Vagina (tissue), 2 donors: ENCODE measurements around the gene SLC39A11. TPM values are rescaled to one million over a fixed set of nuclear protein-coding genes. Genes with fewer than 3 reads are reported as not detected.
"Not testable (repeated sequence)": the region's sequence is repeated elsewhere in the genome, so short reads cannot be mapped to it uniquely, and the experiment has no call there.

ENCODE experiments used
- DNase-seq, 2 donors: peaks; one replicate each; pipeline ENCODE4 v3.0.0-alpha.2; 2017; ENCODE audit errors: extremely low spot score in 2 of 2
- H3K27ac ChIP-seq: fragments of 200-600 bp; sonication (generic); one replicate; pipeline ENCODE4 v1.5.1; 2019
- H3K27me3 ChIP-seq: fragments of 200-600 bp; sonication (generic); one replicate; pipeline ENCODE4 v1.5.1; 2019
- H3K36me3 ChIP-seq, 2 donors: fragments of 200-600 bp; sonication (generic); one replicate each; pipeline ENCODE4 v1.5.1; 2017 to 2019
- H3K4me1 ChIP-seq: fragments of 200-600 bp; sonication (generic); one replicate; pipeline ENCODE4 v1.5.1; 2019
- H3K4me3 ChIP-seq, 2 donors: fragments of 200-600 bp; sonication (generic); 1 replicate in 1 of 2; 2 replicates in 1 of 2; pipeline ENCODE4 v1.5.1; 2016 to 2019
- H3K9me3 ChIP-seq: fragments of 200-600 bp; sonication (generic); one replicate; pipeline ENCODE4 v1.5.1; 2019
- CTCF ChIP-seq, 3 experiments: fragments of 450-650 bp in 2 of 3; fragments of 200-600 bp in 1 of 3; sonication (generic) in 1 of 3; IDR thresholded peaks; one replicate each; pipeline ENCODE4 v1.5.1; 2017 to 2019; ENCODE audit warnings: antibody characterized with exemption in 3 of 3, mild to moderate bottlenecking in 2 of 3, moderate library complexity in 2 of 3
- POLR2A ChIP-seq, 2 donors: fragments of 450-650 bp; IDR thresholded peaks; one replicate each; pipeline ENCODE4 v1.6.1; 2017; ENCODE audit warnings: antibody characterized with exemption in 2 of 2, mild to moderate bottlenecking in 2 of 2, moderate library complexity in 2 of 2
- POLR2AphosphoS5 ChIP-seq, 2 donors: sonication (generic); formaldehyde crosslinking; IDR thresholded peaks; one replicate each; pipeline ENCODE4 v1.9.0; 2017; ENCODE audit warnings: antibody characterized with exemption in 2 of 2, mild to moderate bottlenecking in 2 of 2, low read depth in 1 of 2; ENCODE audit not compliant: insufficient read depth in 1 of 2
- intact Hi-C: fragments of 100-400 bp; cut with DNase I; formaldehyde crosslinking; loops from one replicate; pipeline ENCODE4 v1.15.1; 2023
- total RNA-seq: library from RNA; depleted of rRNA; stranded (reverse); fragments of >200 nt; gene quantifications from one replicate; pipeline ENCODE4 v1.2.3, GENCODE V29; 2016

Gene SLC39A11
- total RNA-seq, 1 donor from 2014 or later: 22.6 TPM

GRCh38 chr17:72826602-72827001 lies 265.9 kb downstream of the SLC39A11 start:
- no peak overlapping the region for H3K27ac ChIP-seq
- intact Hi-C loops: no loop called here
- no peaks in the 10 kb centered on the region for H3K27me3 ChIP-seq
- H3K9me3 ChIP-seq: peaks cover 10% of the 10 kb centered on the region
- no peak for DNase-seq
- no peak for TF ChIP-seq POLR2A (IDR thresholded peaks at IDR 0.05)
- TF ChIP-seq CTCF (IDR thresholded peaks at IDR 0.05): no peak
- TF ChIP-seq POLR2AphosphoS5 (IDR thresholded peaks at IDR 0.05; ENCODE audit: insufficient read depth in 1 of 2, low read depth in 1 of 2): no peak
- no peak overlapping the region for H3K4me3 ChIP-seq
- no peaks in the 10 kb centered on the region for H3K4me1 ChIP-seq
- peaks cover 0 to 15% of the 10 kb centered on the region in 2 donors for H3K36me3 ChIP-seq

- H3K36me3 ChIP-seq: peaks cover 0 to 15% of the 10 kb centered on the region in 2 donors
- H3K4me1 ChIP-seq, H3K27ac ChIP-seq, intact Hi-C loops, H3K9me3 ChIP-seq, DNase-seq, H3K27me3 ChIP-seq, H3K4me3 ChIP-seq: not testable (repeated sequence)
Observed at GRCh38 chr17:72826059-72826458, 266.4 kb downstream of the SLC39A11 start.

- H3K36me3 ChIP-seq: peaks cover 0 to 15% of the 10 kb centered on the region in 2 donors
- no peak for TF ChIP-seq CTCF (IDR thresholded peaks at IDR 0.05)
- no peak for TF ChIP-seq POLR2AphosphoS5 (IDR thresholded peaks at IDR 0.05; ENCODE audit: insufficient read depth in 1 of 2, low read depth in 1 of 2)
- TF ChIP-seq POLR2A (IDR thresholded peaks at IDR 0.05): no peak
- intact Hi-C loops: no loop called here
- H3K4me1 ChIP-seq: no peaks in the 10 kb centered on the region
- DNase-seq: no peak
- no peak overlapping the region for H3K27ac ChIP-seq
- H3K9me3 ChIP-seq: peaks cover 10% of the 10 kb centered on the region
- no peak overlapping the region for H3K4me3 ChIP-seq
- no peaks in the 10 kb centered on the region for H3K27me3 ChIP-seq
Observed at GRCh38 chr17:72825218-72825617, 267.3 kb downstream of the SLC39A11 start.

GRCh38 chr17:72824267-72824666 lies 268.2 kb downstream of the SLC39A11 start:
- H3K27ac ChIP-seq, DNase-seq, H3K9me3 ChIP-seq, H3K4me1 ChIP-seq, intact Hi-C loops, H3K27me3 ChIP-seq, H3K4me3 ChIP-seq: not testable (repeated sequence)
- peaks cover 0 to 15% of the 10 kb centered on the region in 2 donors for H3K36me3 ChIP-seq

- Histone ChIP-seq H3K27me3 (no peaks in the 10 kb centered on the region), H3K9me3 (peaks cover 10% of the 10 kb centered on the region), H3K27ac (no peak overlapping the region), H3K4me1 (no peaks in the 10 kb centered on the region), H3K36me3 (peaks cover 0 to 15% of the 10 kb centered on the region in 2 donors), H3K4me3 (no peak overlapping the region)
- intact Hi-C loops: no loop called here
- no peak for TF ChIP-seq POLR2AphosphoS5 (IDR thresholded peaks at IDR 0.05; ENCODE audit: insufficient read depth in 1 of 2, low read depth in 1 of 2)
- no peak for TF ChIP-seq POLR2A (IDR thresholded peaks at IDR 0.05)
- no peak for TF ChIP-seq CTCF (IDR thresholded peaks at IDR 0.05)
- no peak for DNase-seq
Observed at GRCh38 chr17:72822358-72823023, 270.0 kb downstream of the SLC39A11 start.

GRCh38 chr17:72816406-72816805 lies 276.1 kb downstream of the SLC39A11 start:
- Histone ChIP-seq H3K4me1 (no peaks in the 10 kb centered on the region), H3K9me3 (no peaks in the 10 kb centered on the region), H3K27ac (no peak overlapping the region), H3K4me3 (no peak overlapping the region), H3K36me3 (no peaks in the 10 kb centered on the region), H3K27me3 (no peaks in the 10 kb centered on the region)
- DNase-seq: no peak
- TF ChIP-seq POLR2AphosphoS5 (IDR thresholded peaks at IDR 0.05; ENCODE audit: insufficient read depth in 1 of 2, low read depth in 1 of 2) (no peak), POLR2A (IDR thresholded peaks at IDR 0.05) (no peak), CTCF (IDR thresholded peaks at IDR 0.05) (no peak)
- intact Hi-C loops: no loop called here
